ENCODE measurements around the gene PLCB1. TPM values are rescaled to one million over a fixed set of nuclear protein-coding genes. Genes with fewer than 3 reads are reported as not detected.

PLCB1 gene
- total and polyA plus RNA-seq, 4 donors: 1.6 to 43.8 (median 6.1) TPM

GRCh38 chr20:8318965-8319625 lies 187.0 kb downstream of the PLCB1 start:
- ATAC-seq (ENCODE audit: insufficient read depth, low FRiP score): no peak
- Histone ChIP-seq H3K36me3 (ENCODE audit: control insufficient read depth in 4 of 4, insufficient read depth in 4 of 4, low read length in 4 of 4) (no peaks in the 10 kb centered on the region), H3K27me3 (ENCODE audit: control insufficient read depth in 3 of 3, insufficient read depth in 3 of 3, low read length in 2 of 3) (no peaks in the 10 kb centered on the region), H3K4me1 (ENCODE audit: control insufficient read depth in 5 of 5, insufficient read depth in 5 of 5, low read length in 5 of 5) (peaks cover 0 to 2% (median 0%) of the 10 kb centered on the region in 5 donors), H3K27ac (ENCODE audit: low read depth in 1 of 2, low read length in 1 of 2) (no peak overlapping the region), H3K4me3 (no peak overlapping the region), H3K9me3 (ENCODE audit: control insufficient read depth in 4 of 4, insufficient read depth in 3 of 4, low read length in 3 of 4) (no peaks in the 10 kb centered on the region), H3K9ac (ENCODE audit: insufficient read depth in 1 of 2, low read length in 2 of 2) (no peak overlapping the region)
- DNase-seq: no peak
- TF ChIP-seq CTCF (IDR thresholded peaks at IDR 0.05; ENCODE audit: control extremely low read depth, extremely low read depth): no peak
- 74 to 77% methylated on average over 3 of the region's 3 CpGs for WGBS, 2 donors

GRCh38 chr20:8320306-8320705 lies 188.2 kb downstream of the PLCB1 start:
- Histone ChIP-seq H3K27ac (ENCODE audit: low read depth in 1 of 2, low read length in 1 of 2) (no peak overlapping the region), H3K9ac (ENCODE audit: insufficient read depth in 1 of 2, low read length in 2 of 2) (no peak overlapping the region), H3K4me3 (no peak overlapping the region), H3K4me1 (ENCODE audit: control insufficient read depth in 5 of 5, insufficient read depth in 5 of 5, low read length in 5 of 5) (no peaks in the 10 kb centered on the region), H3K9me3 (ENCODE audit: control insufficient read depth in 4 of 4, insufficient read depth in 3 of 4, low read length in 3 of 4) (no peaks in the 10 kb centered on the region), H3K27me3 (ENCODE audit: control insufficient read depth in 3 of 3, insufficient read depth in 3 of 3, low read length in 2 of 3) (no peaks in the 10 kb centered on the region), H3K36me3 (ENCODE audit: control insufficient read depth in 4 of 4, insufficient read depth in 4 of 4, low read length in 4 of 4) (no peaks in the 10 kb centered on the region)
- TF ChIP-seq CTCF (IDR thresholded peaks at IDR 0.05; ENCODE audit: control extremely low read depth, extremely low read depth): no peak
- ATAC-seq (ENCODE audit: insufficient read depth, low FRiP score) (no peak), DNase-seq (no peak)
- 19 to 50% methylated on average over 1 of the region's 1 CpG for WGBS, 2 donors

GRCh38 chr20:8321001-8321400 lies 188.9 kb downstream of the PLCB1 start:
- 40 to 68% methylated on average over 4 of the region's 4 CpGs for WGBS, 2 donors
- no peaks in the 10 kb centered on the region for H3K27me3 ChIP-seq (ENCODE audit: control insufficient read depth in 3 of 3, insufficient read depth in 3 of 3, low read length in 2 of 3)
- H3K27ac ChIP-seq (ENCODE audit: low read depth in 1 of 2, low read length in 1 of 2): no peak overlapping the region
- H3K36me3 ChIP-seq (ENCODE audit: control insufficient read depth in 4 of 4, insufficient read depth in 4 of 4, low read length in 4 of 4): no peaks in the 10 kb centered on the region
- H3K4me3 ChIP-seq: no peak overlapping the region
- H3K9me3 ChIP-seq (ENCODE audit: control insufficient read depth in 4 of 4, insufficient read depth in 3 of 4, low read length in 3 of 4): no peaks in the 10 kb centered on the region
- DNase-seq (no peak), ATAC-seq (ENCODE audit: insufficient read depth, low FRiP score) (no peak)
- no peak for TF ChIP-seq CTCF (IDR thresholded peaks at IDR 0.05; ENCODE audit: control extremely low read depth, extremely low read depth)
- H3K4me1 ChIP-seq (ENCODE audit: control insufficient read depth in 5 of 5, insufficient read depth in 5 of 5, low read length in 5 of 5): no peaks in the 10 kb centered on the region
- no peak overlapping the region for H3K9ac ChIP-seq (ENCODE audit: insufficient read depth in 1 of 2, low read length in 2 of 2)
